ENCODE data around the gene ZSCAN20.

The ZSCAN20 gene

DNA sequence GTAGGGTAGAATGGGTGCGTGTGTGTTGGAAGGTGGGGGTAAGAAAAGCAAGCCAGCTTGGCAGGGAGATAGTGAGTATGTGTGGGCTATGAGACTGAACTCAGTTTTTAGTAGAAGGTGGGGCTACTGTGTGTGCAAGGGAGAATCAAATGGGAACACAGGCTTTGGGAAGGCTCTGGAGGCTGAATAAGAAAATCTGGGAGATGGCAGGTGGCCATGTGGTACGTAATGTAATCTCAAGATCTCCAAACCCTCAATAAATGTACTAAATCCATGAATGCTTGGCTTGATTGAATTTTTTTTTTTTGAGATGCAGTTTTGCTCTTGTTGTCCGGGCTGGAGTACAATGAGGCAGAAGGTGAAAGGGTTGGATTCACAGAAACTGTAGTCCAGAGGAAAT lies 3.5 kb upstream of the ZSCAN20 start:
- H3K27ac ChIP-seq = no peak overlapping the region
- TF ChIP-seq ZFX (IDR thresholded peaks at IDR 0.05; ENCODE audit: borderline replicate concordance) = no peak
- TF ChIP-seq, protein P1, sequence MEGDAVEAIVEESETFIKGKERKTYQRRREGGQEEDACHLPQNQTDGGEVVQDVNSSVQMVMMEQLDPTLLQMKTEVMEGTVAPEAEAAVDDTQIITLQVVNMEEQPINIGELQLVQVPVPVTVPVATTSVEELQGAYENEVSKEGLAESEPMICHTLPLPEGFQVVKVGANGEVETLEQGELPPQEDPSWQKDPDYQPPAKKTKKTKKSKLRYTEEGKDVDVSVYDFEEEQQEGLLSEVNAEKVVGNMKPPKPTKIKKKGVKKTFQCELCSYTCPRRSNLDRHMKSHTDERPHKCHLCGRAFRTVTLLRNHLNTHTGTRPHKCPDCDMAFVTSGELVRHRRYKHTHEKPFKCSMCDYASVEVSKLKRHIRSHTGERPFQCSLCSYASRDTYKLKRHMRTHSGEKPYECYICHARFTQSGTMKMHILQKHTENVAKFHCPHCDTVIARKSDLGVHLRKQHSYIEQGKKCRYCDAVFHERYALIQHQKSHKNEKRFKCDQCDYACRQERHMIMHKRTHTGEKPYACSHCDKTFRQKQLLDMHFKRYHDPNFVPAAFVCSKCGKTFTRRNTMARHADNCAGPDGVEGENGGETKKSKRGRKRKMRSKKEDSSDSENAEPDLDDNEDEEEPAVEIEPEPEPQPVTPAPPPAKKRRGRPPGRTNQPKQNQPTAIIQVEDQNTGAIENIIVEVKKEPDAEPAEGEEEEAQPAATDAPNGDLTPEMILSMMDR (IDR thresholded peaks at IDR 0.05) = no peak

DNA sequence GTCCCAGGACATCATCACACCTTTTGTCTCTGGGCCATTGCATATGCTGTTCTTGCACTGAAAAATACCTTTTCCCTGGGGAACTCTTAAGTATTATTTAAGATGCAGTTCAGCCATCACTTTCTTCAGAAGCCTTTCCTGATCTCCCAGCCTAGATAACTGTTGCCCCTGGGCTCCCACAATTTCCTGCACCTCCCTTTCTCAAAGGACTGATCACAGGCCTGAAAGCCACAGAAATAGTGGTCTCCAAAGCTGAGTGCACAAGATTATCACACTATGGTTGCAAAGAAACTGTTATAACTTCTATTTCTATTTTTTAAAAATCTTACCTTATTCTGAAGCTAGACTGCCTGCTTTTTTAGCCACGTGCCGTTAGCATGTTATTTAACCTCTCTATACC lies 2.8 kb upstream of the ZSCAN20 start:
- no peak overlapping the region for H3K27ac ChIP-seq
- no peak for TF ChIP-seq ZFX (IDR thresholded peaks at IDR 0.05; ENCODE audit: borderline replicate concordance)
- TF ChIP-seq, protein P1 (IDR thresholded peaks at IDR 0.05) = no peak

DNA sequence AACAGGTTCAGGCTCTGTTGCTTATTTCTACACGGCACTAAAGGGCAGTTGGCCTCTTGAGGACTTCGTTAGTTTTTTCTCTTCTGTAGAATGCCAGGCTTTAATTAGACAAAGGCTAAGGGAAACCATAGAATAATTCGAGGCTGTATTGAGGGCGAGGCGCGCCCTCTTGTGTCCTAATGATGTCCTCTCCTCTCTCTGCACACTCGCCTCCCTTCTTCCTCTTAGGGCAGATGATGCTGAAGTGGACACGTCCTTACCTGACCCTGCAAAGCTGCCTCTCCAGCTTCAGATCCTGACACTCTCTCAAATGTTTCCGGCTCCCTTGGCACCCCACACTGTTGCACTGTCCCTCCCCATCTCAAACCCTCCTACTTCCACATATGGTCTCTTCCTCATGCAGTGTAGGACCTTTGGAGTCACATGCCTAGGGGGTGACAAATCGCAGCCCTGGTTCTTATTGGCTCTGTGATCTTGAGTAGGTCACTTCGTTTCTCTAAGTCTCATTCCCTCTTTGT lies 1.9 kb upstream of the ZSCAN20 start:
- no peak overlapping the region for H3K27ac ChIP-seq
- TF ChIP-seq, protein P1 (IDR thresholded peaks at IDR 0.05) = peak; percentile 91
- TF ChIP-seq ZFX (IDR thresholded peaks at IDR 0.05; ENCODE audit: borderline replicate concordance) = no peak

DNA sequence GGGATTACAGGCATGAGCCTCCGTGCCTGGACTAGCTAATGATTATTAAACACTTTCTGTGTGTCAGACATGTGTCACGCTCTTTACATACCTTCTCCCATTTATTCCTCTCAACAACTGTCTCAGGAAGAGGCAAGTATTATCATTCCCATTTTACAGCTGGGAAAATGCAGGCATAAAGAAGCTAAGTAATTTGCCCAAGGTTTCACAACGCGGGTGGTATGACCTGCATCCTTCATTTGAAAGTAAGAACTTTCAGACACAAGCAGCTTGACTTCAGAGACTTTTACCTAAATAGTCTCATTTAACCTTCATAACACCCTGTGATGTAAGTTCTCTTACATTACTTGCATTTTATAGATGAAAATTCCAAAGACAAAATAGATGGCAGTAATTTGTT lies 1.0 kb upstream of the ZSCAN20 start:
- H3K27ac ChIP-seq = no peak overlapping the region

DNA sequence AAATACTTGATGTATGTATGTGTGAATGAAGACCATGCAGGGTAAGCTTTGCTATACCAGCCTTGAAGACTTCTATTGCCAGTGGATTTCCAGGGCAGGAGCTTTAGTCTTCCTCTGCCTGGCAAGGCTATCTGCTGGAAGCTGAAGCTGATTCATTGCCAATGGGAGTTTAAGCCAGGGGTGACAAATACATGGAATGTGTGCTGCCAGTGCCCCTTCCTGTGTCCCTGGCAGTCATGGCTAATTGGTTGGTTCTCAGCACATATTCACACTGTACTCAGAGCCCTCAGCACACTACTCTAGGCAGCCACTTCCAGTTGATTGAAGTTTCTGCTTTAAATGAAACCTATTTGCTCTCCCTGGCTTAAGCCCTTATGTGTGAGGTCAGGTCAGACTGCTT lies 1.5 kb downstream of the ZSCAN20 start:
- TF ChIP-seq, protein P1 (IDR thresholded peaks at IDR 0.05) = no peak
- TF ChIP-seq ZFX (IDR thresholded peaks at IDR 0.05; ENCODE audit: borderline replicate concordance) = no peak
- no peak overlapping the region for H3K27ac ChIP-seq

More for the DNA sequence above, 1.0 kb upstream of the ZSCAN20 start:
- TF ChIP-seq, protein P1 (IDR thresholded peaks at IDR 0.05) = no peak
- TF ChIP-seq ZFX (IDR thresholded peaks at IDR 0.05; ENCODE audit: borderline replicate concordance) = no peak

DNA sequence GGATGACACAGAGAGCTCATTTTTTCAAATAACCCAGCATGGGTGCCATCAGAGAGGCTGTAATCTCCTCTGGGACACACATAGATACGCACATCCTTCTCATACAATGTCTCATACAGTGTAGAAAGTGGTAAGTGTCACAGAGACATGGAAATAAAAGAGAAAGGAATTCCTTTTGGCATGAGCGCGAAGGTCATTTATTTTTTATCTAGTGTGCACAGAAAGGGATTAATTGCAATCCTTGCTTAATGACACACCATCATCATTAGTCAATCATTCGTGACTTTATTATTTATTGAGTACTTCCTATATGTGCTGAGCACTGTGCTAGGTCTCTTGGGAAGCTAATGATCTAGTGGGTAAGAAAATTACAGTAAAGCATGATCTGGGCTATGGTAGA lies 5.0 kb downstream of the ZSCAN20 start:
- no peak for TF ChIP-seq ZFX (IDR thresholded peaks at IDR 0.05; ENCODE audit: borderline replicate concordance)
- TF ChIP-seq, protein P1 (IDR thresholded peaks at IDR 0.05) = no peak
- no peak overlapping the region for H3K27ac ChIP-seq

DNA sequence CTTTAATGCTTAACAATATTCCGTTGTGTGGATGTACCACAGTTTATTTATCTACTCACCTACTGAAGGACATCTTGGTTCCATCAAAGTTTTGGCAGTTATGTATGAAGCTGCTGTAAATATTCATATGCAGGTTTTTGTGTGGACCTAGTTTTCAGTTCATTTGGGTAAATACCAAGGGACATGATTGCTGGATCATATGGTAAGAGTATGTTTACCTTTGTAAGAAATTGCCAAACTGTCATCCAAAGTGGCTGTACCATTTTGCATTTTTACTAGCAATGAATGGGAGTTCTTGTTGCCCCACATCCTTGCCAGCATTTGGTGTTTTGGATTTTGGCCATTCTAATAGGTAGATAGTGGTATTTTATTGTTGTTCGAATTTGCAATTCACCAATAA lies 10.0 kb downstream of the ZSCAN20 start:
- TF ChIP-seq, protein P1 (IDR thresholded peaks at IDR 0.05) = no peak
- TF ChIP-seq ZFX (IDR thresholded peaks at IDR 0.05; ENCODE audit: borderline replicate concordance) = no peak

More for the DNA sequence above, 10.0 kb downstream of the ZSCAN20 start:
- no peak overlapping the region for H3K27ac ChIP-seq

All from 22Rv1 (cell line).